ENCODE measurements around the gene HCN4.

DNA sequence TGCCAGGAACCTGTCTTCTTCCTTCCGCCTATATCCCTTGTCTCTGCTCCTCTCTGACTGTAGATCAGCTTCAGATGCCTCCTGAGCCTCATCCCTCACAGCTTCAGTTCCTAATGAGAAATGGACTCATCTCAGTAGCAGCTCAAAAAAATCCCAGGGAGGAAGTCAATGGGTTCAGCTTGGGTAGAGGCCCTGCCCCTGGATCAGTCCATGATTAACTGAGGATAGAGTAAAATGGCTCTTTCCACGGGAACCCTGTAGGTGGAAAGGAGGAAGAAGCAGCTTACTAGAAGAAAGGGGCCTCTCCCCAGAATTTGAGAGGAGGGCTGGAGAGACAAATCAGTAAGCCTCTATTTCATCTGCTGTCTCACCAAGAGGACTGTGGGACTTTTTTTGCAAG, 26.9 kb upstream of the HCN4 start:
- TF ChIP-seq POLR2AphosphoS5 (IDR thresholded peaks at IDR 0.05) (no peak), POLR2A (IDR thresholded peaks at IDR 0.05) (no peak)
